Kidney capillary endothelial cell (primary cell): ENCODE measurements around the gene LHB.
"Not testable (repeated sequence)": the region's sequence is repeated elsewhere in the genome, so short reads cannot be mapped to it uniquely, and the experiment has no call there.

ENCODE experiments used
- DNase-seq: peaks from one replicate; pipeline ENCODE4 v3.0.0-alpha.2; 2018; ENCODE audit warnings: low spot score

The LHB gene

GRCh38 chr19:49017041-49017665 is at the start of gene LHB:
TSS of gene LHB (minus strand) at chr19:49017091. CDS start at chr19:49017081, 10 bp downstream.
- no peak for DNase-seq

- DNase-seq, result no peak
Measured at GRCh38 chr19:49065905-49066512, 49.1 kb upstream of the LHB start.

GRCh38 chr19:49064768-49065611 is 48.1 kb upstream of the LHB start, which contains the start of gene NTF4:
TSS of gene NTF4 (minus strand) at chr19:49064818. CDS start at chr19:49061997, 2,821 bp downstream.
- no peak for DNase-seq

- DNase-seq, result no peak
Measured at GRCh38 chr19:49064029-49064629, 47.2 kb upstream of the LHB start.

- no peak for DNase-seq
Measured at GRCh38 chr19:49061445-49061844, 44.6 kb upstream of the LHB start.

GRCh38 chr19:49061000-49061399 is 44.1 kb upstream of the LHB start:
- DNase-seq, result no peak

GRCh38 chr19:49059053-49059452 is 42.2 kb upstream of the LHB start:
- DNase-seq, result no peak

GRCh38 chr19:49058562-49058961 is 41.7 kb upstream of the LHB start:
- no peak for DNase-seq

GRCh38 chr19:49057636-49058234 is 40.8 kb upstream of the LHB start, which contains the start of gene CGB7:
TSS of gene CGB7 (minus strand) at chr19:49057749. CDS start at chr19:49055375, 2,374 bp downstream.
- peak; percentile 59 for DNase-seq

- DNase-seq, result not testable (repeated sequence)
Measured at GRCh38 chr19:49056902-49057596, 40.2 kb upstream of the LHB start.

- peak; percentile 34 for DNase-seq
Measured at GRCh38 chr19:49056101-49056901, 39.4 kb upstream of the LHB start.

- not testable (repeated sequence) for DNase-seq
Measured at GRCh38 chr19:49050376-49051033, 33.6 kb upstream of the LHB start.

- not testable (repeated sequence) for DNase-seq
Measured at GRCh38 chr19:49049834-49050233, 32.9 kb upstream of the LHB start.

GRCh38 chr19:49049011-49049410 is 32.1 kb upstream of the LHB start, which contains the start of gene CGB8:
TSS of gene CGB8 (minus strand) at chr19:49049111. CDS start at chr19:49048739, 372 bp downstream.
- DNase-seq, result not testable (repeated sequence)

GRCh38 chr19:49043548-49043947 is 26.7 kb upstream of the LHB start, which contains the start of gene CGB5:
TSS of gene CGB5 (plus strand) at chr19:49043848. CDS start at chr19:49044210, 362 bp downstream.
- not testable (repeated sequence) for DNase-seq

- DNase-seq, result not testable (repeated sequence)
Measured at GRCh38 chr19:49042666-49043065, 25.8 kb upstream of the LHB start.

GRCh38 chr19:49042177-49042576 is 25.3 kb upstream of the LHB start:
- no peak for DNase-seq

- not testable (repeated sequence) for DNase-seq
Measured at GRCh38 chr19:49039736-49040135, 22.8 kb upstream of the LHB start.

- not testable (repeated sequence) for DNase-seq
Measured at GRCh38 chr19:49038557-49039276, 21.8 kb upstream of the LHB start.
